ENCODE data around the gene PLAAT4. TPM values are rescaled to one million over a fixed set of nuclear protein-coding genes. Genes with fewer than 3 reads are reported as not detected.

PLAAT4 gene
- total RNA-seq, 2 experiments from 2014 or later, result 1.3 to 6.8 TPM

GRCh38 chr11:63564784-63565350, 28.3 kb downstream of the PLAAT4 start:
- TF ChIP-seq EZH2phosphoT487 (IDR thresholded peaks at IDR 0.05; ENCODE audit: borderline replicate concordance, low read depth, low read length) (no peak), CTCF (conservative IDR thresholded peaks at IDR 0.05; ENCODE audit: low read length) (no peak)
- DNase-seq (ENCODE audit: low spot score), result no peak
- Histone ChIP-seq H3K9me3 (ENCODE audit: low read length) (no peaks in the 10 kb centered on the region), H3K9me2 (ENCODE audit: insufficient read depth, low read length) (no peaks in the 10 kb centered on the region), H3K36me3 (ENCODE audit: insufficient read depth, low read length) (no peaks in the 10 kb centered on the region), H3K4me1 (ENCODE audit: insufficient read depth, low read length, poor library complexity, severe bottlenecking) (peaks cover 42% of the 10 kb centered on the region), H2AFZ (ENCODE audit: low read length) (no peak overlapping the region), H4K20me1 (ENCODE audit: insufficient read depth, low read length) (no peaks in the 10 kb centered on the region), H3K4me2 (ENCODE audit: low read length) (no peak overlapping the region), H3K79me2 (ENCODE audit: insufficient read depth, low read depth, low read length) (no peaks in the 10 kb centered on the region), H3K4me3 (ENCODE audit: low read depth, low read length, poor library complexity, severe bottlenecking) (no peak overlapping the region), H3K27ac (ENCODE audit: low read depth, low read length, poor library complexity, severe bottlenecking) (no peak overlapping the region)
- ChIA-PET CTCF (ENCODE audit: unreplicated experiment) (no interaction called here), POLR2A (interaction anchor here (1.2 to 1.8 kb wide), 2 partner anchors 8 to 85 kb away, joined by 4 to 6 read pairs; no protein-coding TSS in a partner anchor)
- intact Hi-C loops (cut with micrococcal nuclease; ENCODE audit: unreplicated experiment), result no loop called here
- BruUV-seq (replicated peaks), result no TSS peak

- intact Hi-C loops (cut with micrococcal nuclease; ENCODE audit: unreplicated experiment), result no loop called here
- Histone ChIP-seq H3K9me3 (ENCODE audit: low read length) (no peaks in the 10 kb centered on the region), H3K27ac (ENCODE audit: low read depth, low read length, poor library complexity, severe bottlenecking) (peak overlapping the region; percentile 70), H4K20me1 (ENCODE audit: insufficient read depth, low read length) (no peaks in the 10 kb centered on the region), H3K4me1 (ENCODE audit: insufficient read depth, low read length, poor library complexity, severe bottlenecking) (peaks cover 43% of the 10 kb centered on the region), H3K4me2 (ENCODE audit: low read length) (peak overlapping the region; percentile 74), H3K9me2 (ENCODE audit: insufficient read depth, low read length) (no peaks in the 10 kb centered on the region), H3K79me2 (ENCODE audit: insufficient read depth, low read depth, low read length) (no peaks in the 10 kb centered on the region), H2AFZ (ENCODE audit: low read length) (peak overlapping the region; percentile 83), H3K36me3 (ENCODE audit: insufficient read depth, low read length) (no peaks in the 10 kb centered on the region), H3K4me3 (ENCODE audit: low read depth, low read length, poor library complexity, severe bottlenecking) (peak overlapping the region; percentile 30)
- ChIA-PET POLR2A (interaction anchor here (0.6 kb wide), 1 partner anchor 77 kb away, joined by 4 read pairs; no protein-coding TSS in a partner anchor), CTCF (ENCODE audit: unreplicated experiment) (no interaction called here)
- TF ChIP-seq CTCF (conservative IDR thresholded peaks at IDR 0.05; ENCODE audit: low read length) (no peak), EZH2phosphoT487 (IDR thresholded peaks at IDR 0.05; ENCODE audit: borderline replicate concordance, low read depth, low read length) (no peak)
- peak; percentile 85 for DNase-seq (ENCODE audit: low spot score)
- no TSS peak for BruUV-seq (replicated peaks)
These were observed 30.6 kb downstream of the PLAAT4 start for GRCh38 chr11:63567044-63567840.

- Histone ChIP-seq H2AFZ (ENCODE audit: low read length) (no peak overlapping the region), H3K4me3 (ENCODE audit: low read depth, low read length, poor library complexity, severe bottlenecking) (no peak overlapping the region), H3K36me3 (ENCODE audit: insufficient read depth, low read length) (no peaks in the 10 kb centered on the region), H3K4me1 (ENCODE audit: insufficient read depth, low read length, poor library complexity, severe bottlenecking) (peaks cover 64% of the 10 kb centered on the region), H4K20me1 (ENCODE audit: insufficient read depth, low read length) (no peaks in the 10 kb centered on the region), H3K9me3 (ENCODE audit: low read length) (no peaks in the 10 kb centered on the region), H3K9me2 (ENCODE audit: insufficient read depth, low read length) (no peaks in the 10 kb centered on the region), H3K27ac (ENCODE audit: low read depth, low read length, poor library complexity, severe bottlenecking) (no peak overlapping the region), H3K79me2 (ENCODE audit: insufficient read depth, low read depth, low read length) (no peaks in the 10 kb centered on the region), H3K4me2 (ENCODE audit: low read length) (no peak overlapping the region)
- TF ChIP-seq EZH2phosphoT487 (IDR thresholded peaks at IDR 0.05; ENCODE audit: borderline replicate concordance, low read depth, low read length) (no peak), CTCF (conservative IDR thresholded peaks at IDR 0.05; ENCODE audit: low read length) (no peak)
- DNase-seq (ENCODE audit: low spot score), result no peak
- intact Hi-C loops (cut with micrococcal nuclease; ENCODE audit: unreplicated experiment), result no loop called here
- POLR2A ChIA-PET, result no interaction called here
- no TSS peak for BruUV-seq (replicated peaks)
- CTCF ChIA-PET (ENCODE audit: unreplicated experiment), result no interaction called here
These were observed 33.0 kb downstream of the PLAAT4 start for GRCh38 chr11:63569570-63569969.

All from OCI-LY7 (cell line).